Stimulated activated CD8-positive, alpha-beta memory T cell treated with anti-CD3 and anti-CD28 coated beads, Interleukin-12 subunit alpha, Interleukin-12 subunit beta, amount 100 ng/mL, for 1 hour (primary cell): Measurements from ENCODE around the gene BMP6.

Experiments
- DNase-seq: peaks from one replicate; pipeline ENCODE4 v3.0.0-alpha.2; 2020; ENCODE audit warnings: low read depth

The BMP6 gene

GRCh38 chr6:7832904-7833750 is 107.2 kb downstream of the BMP6 start:
- no peak for DNase-seq

DNA sequence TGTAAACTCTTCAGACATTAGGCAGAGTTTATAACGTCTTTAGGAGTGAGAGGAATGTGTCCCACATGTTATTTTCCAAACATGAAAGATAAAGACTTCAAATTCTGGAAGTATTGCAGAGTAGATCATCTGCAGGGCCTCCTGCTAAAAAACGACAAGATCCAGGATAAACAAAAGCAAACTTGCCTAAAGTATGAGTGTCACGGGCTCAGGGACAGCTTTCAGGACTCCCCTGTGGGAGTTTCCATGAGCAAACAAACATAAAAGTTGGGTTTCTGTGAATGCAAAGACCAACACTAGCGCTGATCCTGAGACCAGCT is 107.8 kb downstream of the BMP6 start:
- DNase-seq: no peak

DNA sequence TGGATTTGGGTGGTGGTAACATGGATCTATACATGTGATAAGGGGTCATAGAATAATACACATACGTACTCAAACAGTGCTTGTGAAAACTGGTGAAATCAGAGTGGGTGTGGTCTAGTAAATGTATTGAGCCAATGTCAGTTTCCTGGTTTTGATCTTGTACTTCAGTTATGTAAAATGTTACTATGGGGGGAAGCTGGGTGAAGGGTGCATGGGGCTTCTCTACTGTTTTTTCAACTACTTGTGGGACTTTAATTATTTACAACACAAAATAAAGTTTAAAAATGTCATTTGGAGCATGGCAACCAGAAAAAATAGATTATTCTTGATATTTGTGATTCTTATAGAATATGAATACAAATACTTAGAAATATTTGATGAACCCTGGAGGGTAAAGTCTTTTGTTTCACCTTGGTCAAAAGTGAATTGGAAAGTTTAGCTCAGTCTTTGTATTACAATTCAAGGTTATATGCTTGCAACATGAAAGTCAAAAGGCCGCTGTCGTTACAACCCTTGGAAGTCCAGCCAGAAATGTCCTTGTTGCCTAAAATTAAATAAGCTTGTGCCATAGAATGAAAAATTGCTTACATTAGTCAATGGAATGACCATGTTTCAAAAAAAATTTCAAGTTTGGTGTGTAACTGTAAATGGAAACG is 110.6 kb downstream of the BMP6 start:
- DNase-seq: no peak

- DNase-seq: no peak
These were observed 116.0 kb downstream of the BMP6 start for GRCh38 chr6:7841781-7842468.

DNA sequence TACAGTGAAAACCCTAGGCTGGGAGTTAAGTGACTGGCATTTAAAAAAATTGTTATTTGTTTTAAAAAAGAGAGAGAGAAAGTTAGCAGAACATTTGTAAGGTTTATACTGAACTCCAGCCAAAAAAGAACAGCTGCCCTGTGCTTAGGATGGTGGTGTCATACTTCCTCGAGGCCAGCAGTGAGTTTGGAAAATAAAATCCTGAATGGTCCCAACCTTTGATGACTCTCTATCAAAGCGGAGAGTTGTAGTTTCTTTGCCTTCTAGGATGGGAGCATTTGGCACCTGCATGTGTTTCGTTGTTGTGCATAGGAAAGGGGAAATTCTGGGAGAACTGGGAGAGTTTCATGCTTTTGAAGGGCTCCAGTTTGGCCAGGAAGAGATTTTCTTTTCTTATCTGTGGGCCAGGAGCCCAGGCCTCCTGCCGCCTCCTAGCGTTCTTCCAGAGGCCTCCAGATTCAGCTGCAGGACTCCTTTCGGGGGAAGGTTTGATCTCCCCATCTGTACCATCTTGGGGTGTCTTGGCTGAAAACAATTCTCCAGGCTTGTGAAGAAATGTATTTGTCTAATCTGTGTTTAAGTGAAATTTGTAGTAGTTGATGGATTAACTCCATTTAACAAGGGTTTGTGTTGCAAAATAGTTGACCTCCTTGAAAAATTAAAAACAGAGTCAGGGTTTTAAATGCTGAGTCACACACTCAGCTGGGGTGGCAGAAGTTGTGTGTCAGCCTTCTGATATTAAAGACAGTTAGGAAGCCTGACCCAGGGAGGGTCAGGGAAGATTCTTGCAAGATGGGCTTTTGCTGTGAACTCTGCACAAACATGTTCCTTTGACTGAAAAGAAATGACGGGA is 121.3 kb downstream of the BMP6 start:
- no peak for DNase-seq

GRCh38 chr6:7848229-7848628 is 122.3 kb downstream of the BMP6 start:
- no peak for DNase-seq

- no peak for DNase-seq
These were observed 125.9 kb downstream of the BMP6 start for GRCh38 chr6:7851780-7852179.

- DNase-seq: no peak
These were observed 133.7 kb downstream of the BMP6 start for GRCh38 chr6:7859591-7859990.

- DNase-seq: no peak
These were observed 139.9 kb downstream of the BMP6 start for GRCh38 chr6:7865781-7866180.

DNA sequence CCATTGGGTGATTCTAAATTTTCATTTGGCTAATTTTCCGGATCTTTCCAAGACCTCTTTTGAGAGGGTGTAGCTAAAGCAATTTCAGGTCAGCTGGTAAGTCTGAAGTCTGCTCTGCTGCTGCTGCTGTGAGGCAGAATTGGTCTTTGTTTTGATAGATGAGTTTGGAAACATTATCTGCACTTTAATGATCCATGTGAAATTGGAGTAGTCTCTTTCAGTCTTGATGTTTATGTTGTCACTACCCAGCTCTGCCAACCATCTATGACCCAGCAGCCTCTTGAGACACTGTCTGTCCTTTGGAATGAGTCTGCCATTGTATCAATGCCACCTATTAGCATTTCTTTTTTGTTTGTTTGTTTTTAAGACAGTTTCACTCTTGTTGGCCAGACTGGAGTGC is 140.6 kb downstream of the BMP6 start:
- DNase-seq: no peak

DNA sequence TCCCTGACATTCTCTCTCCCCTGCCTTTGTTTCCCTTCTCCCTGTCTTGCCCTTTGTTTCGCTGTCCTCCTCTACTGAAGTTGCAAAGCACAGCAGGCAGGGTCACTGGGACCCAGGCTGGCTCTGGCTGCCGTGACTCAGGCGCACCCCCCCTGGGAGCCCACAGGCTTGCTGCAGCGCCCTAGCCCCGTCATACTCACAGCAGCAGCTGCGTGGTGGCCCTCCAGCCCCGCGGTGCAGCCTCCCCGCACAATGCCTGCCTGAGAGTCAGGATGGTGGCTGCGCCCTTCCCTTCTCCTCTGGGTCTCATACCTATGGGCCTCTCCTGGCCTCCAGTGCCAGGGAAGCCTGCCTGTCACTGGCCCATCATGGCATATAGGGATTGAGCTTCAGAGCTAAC is 143.0 kb downstream of the BMP6 start:
- no peak for DNase-seq

DNA sequence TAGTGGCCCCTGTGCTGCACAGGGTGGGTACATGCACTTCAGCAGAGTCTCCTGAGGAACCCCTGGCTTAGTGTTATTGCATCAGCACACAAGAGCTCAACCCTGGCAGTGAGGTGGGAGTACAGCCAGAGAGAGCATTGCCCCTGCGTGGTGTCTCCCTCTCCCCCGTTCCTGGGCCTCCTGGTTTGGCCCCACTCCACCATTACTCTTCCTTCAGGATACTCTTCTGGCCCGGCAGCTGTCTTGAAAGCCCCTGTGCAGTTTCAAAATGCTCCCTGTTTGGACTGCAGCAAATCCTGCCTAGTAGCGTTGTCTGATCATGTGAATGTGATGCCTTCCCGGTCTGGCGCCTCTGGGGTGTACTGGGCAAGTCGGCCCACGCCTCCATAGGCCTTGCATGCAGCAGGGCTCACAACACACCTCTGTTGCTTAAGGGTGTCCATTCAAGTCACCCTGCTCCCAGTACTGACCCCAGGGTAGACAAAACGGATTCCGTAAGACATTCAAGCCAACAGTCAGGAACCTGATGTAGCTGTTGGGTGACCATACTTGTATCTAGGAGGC is 152.6 kb downstream of the BMP6 start:
- no peak for DNase-seq

GRCh38 chr6:7879043-7879442 is 153.1 kb downstream of the BMP6 start:
- no peak for DNase-seq

- no peak for DNase-seq
These were observed 153.7 kb downstream of the BMP6 start for GRCh38 chr6:7879579-7879978.

DNA sequence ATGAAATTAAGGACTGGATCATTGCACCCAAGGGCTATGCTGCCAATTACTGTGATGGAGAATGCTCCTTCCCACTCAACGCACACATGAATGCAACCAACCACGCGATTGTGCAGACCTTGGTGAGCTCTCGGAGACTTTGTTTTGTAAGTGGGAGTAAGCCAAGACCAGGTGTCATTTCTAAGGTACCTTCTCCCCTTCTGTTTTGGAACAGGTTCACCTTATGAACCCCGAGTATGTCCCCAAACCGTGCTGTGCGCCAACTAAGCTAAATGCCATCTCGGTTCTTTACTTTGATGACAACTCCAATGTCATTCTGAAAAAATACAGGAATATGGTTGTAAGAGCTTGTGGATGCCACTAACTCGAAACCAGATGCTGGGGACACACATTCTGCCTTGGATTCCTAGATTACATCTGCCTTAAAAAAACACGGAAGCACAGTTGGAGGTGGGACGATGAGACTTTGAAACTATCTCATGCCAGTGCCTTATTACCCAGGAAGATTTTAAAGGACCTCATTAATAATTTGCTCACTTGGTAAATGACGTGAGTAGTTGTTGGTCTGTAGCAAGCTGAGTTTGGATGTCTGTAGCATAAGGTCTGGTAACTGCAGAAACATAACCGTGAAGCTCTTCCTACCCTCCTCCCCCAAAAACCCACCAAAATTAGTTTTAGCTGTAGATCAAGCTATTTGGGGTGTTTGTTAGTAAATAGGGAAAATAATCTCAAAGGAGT is 154.2 kb downstream of the BMP6 start:
- no peak for DNase-seq

DNA sequence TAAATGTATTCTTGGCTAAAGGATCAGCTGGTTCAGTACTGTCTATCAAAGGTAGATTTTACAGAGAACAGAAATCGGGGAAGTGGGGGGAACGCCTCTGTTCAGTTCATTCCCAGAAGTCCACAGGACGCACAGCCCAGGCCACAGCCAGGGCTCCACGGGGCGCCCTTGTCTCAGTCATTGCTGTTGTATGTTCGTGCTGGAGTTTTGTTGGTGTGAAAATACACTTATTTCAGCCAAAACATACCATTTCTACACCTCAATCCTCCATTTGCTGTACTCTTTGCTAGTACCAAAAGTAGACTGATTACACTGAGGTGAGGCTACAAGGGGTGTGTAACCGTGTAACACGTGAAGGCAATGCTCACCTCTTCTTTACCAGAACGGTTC is 154.8 kb downstream of the BMP6 start:
- no peak for DNase-seq

GRCh38 chr6:7881765-7882500 is 156.0 kb downstream of the BMP6 start:
- DNase-seq: no peak

DNA sequence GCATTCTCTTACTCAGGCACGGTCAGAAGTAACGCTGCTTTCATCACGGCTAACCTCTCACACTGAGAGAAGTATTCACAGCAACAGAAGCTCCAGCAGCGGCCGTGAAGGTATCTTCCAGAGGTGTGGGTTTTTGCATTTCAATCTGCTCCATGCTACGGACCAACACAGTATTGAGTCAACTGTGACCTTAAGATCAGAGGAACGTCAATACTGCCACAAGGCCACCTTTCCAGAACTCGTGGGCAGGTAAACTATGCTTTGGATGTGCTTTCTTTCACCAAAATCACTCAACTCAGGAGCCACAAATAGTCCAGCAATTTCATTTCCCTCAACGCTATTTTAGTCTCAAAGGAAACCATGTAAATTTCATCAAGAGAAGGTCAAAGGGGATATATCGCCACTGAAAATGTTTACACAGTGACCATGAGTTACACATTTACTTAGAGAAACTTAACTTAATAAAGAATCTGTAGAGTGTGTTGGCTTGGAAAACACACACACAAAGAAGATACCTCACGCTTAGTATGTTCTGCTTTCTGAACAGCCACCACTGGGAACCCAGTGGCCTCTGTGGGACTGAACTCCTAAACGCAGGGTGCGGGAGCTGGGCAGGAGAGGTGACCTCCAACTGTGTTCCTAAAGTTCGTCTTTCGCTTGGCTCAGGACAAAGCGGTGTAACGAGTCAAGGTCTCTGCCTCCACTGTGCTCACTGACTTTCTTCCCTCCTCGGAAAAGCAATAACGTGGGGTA is 156.8 kb downstream of the BMP6 start:
- no peak for DNase-seq

- no peak for DNase-seq
These were observed 157.5 kb downstream of the BMP6 start for GRCh38 chr6:7883381-7883780.

- no peak for DNase-seq
These were observed 160.2 kb downstream of the BMP6 start for GRCh38 chr6:7886132-7886531.
